ENCODE measurements around the gene NEDD9. TPM values are rescaled to one million over a fixed set of nuclear protein-coding genes. Genes with fewer than 3 reads are reported as not detected.

NEDD9 gene
- total RNA-seq, 1 donor from 2014 or later, result 14.1 TPM

- intact Hi-C loops (cut with DNase I), result no loop called here
- DNase-seq (ENCODE audit: low spot score), result no peak
These were observed 41.7 kb downstream of the NEDD9 start for GRCh38 chr6:11190625-11191245.

GRCh38 chr6:11189865-11190624 is 42.4 kb downstream of the NEDD9 start:
- DNase-seq (ENCODE audit: low spot score), result no peak
- intact Hi-C loops (cut with DNase I), result no loop called here

- intact Hi-C loops (cut with DNase I), result no loop called here
- no peak for DNase-seq (ENCODE audit: low spot score)
These were observed 44.1 kb downstream of the NEDD9 start for GRCh38 chr6:11188161-11188915.

- no peak for DNase-seq (ENCODE audit: low spot score)
- intact Hi-C loops (cut with DNase I), result no loop called here
These were observed 45.2 kb downstream of the NEDD9 start for GRCh38 chr6:11187301-11187700.

GRCh38 chr6:11185204-11185842 is 47.1 kb downstream of the NEDD9 start:
- intact Hi-C loops (cut with DNase I), result no loop called here
- DNase-seq (ENCODE audit: low spot score), result no peak

GRCh38 chr6:11183761-11184362 is 48.6 kb downstream of the NEDD9 start:
- no peak for DNase-seq (ENCODE audit: low spot score)
- intact Hi-C loops (cut with DNase I), result no loop called here

- no peak for DNase-seq (ENCODE audit: low spot score)
- intact Hi-C loops (cut with DNase I), result no loop called here
These were observed 50.9 kb downstream of the NEDD9 start for GRCh38 chr6:11181478-11182136.

GRCh38 chr6:11179419-11180202 is 52.9 kb downstream of the NEDD9 start:
- intact Hi-C loops (cut with DNase I), result loop anchor here (10.0 kb wide), 1 partner anchor 175 kb away; no protein-coding TSS in a partner anchor
- DNase-seq (ENCODE audit: low spot score), result no peak

GRCh38 chr6:11179088-11179418 is 53.4 kb downstream of the NEDD9 start:
- no peak for DNase-seq (ENCODE audit: low spot score)
- intact Hi-C loops (cut with DNase I), result loop anchor here (10.0 kb wide), 1 partner anchor 176 kb away; no protein-coding TSS in a partner anchor

- intact Hi-C loops (cut with DNase I), result loop anchor here (10.0 kb wide), 1 partner anchor 178 kb away; no protein-coding TSS in a partner anchor
- DNase-seq (ENCODE audit: low spot score), result no peak
These were observed 55.2 kb downstream of the NEDD9 start for GRCh38 chr6:11177271-11177670.

- DNase-seq (ENCODE audit: low spot score), result no peak
- intact Hi-C loops (cut with DNase I), result loop anchor here (5.0 to 10.0 kb wide), 2 partner anchors 58 to 181 kb away; partner anchors contain the start of gene NEDD9
These were observed 58.2 kb downstream of the NEDD9 start for GRCh38 chr6:11174242-11174611.

- intact Hi-C loops (cut with DNase I), result loop anchor here (1.0 to 10.0 kb wide), 3 partner anchors 60 to 323 kb away; partner anchors contain the start of gene NEDD9
- DNase-seq (ENCODE audit: low spot score), result peak; percentile 84
These were observed 59.8 kb downstream of the NEDD9 start for GRCh38 chr6:11172501-11173327.

GRCh38 chr6:11171952-11172351 is 60.5 kb downstream of the NEDD9 start:
- intact Hi-C loops (cut with DNase I), result loop anchor here (1.0 to 10.0 kb wide), 3 partner anchors 60 to 323 kb away; partner anchors contain the start of gene NEDD9
- no peak for DNase-seq (ENCODE audit: low spot score)

GRCh38 chr6:11168091-11168635 is 64.3 kb downstream of the NEDD9 start:
- intact Hi-C loops (cut with DNase I), result no loop called here
- DNase-seq (ENCODE audit: low spot score), result no peak

- no peak for DNase-seq (ENCODE audit: low spot score)
- intact Hi-C loops (cut with DNase I), result no loop called here
These were observed 65.5 kb downstream of the NEDD9 start for GRCh38 chr6:11166948-11167347.

GRCh38 chr6:11164717-11165646 is 67.5 kb downstream of the NEDD9 start:
- intact Hi-C loops (cut with DNase I), result no loop called here
- no peak for DNase-seq (ENCODE audit: low spot score)

All from cardiac septum (tissue), 1 donor.